Osteocyte (in vitro differentiated cells): ENCODE measurements around the gene PRSS2. TPM values are rescaled to one million over a fixed set of nuclear protein-coding genes. Genes with fewer than 3 reads are reported as not detected.
"Not testable (repeated sequence)": the region's sequence is repeated elsewhere in the genome, so short reads cannot be mapped to it uniquely, and the experiment has no call there.

ENCODE experiments used
- DNase-seq: peaks from one replicate; pipeline ENCODE4 v3.0.0; 2021; ENCODE audit warnings: mixed read lengths; ENCODE audit not compliant: unreplicated experiment; ENCODE audit errors: extremely low spot score
- H3K27ac Mint-ChIP-seq: one replicate; pipeline ENCODE4 v1.8.0; 2021; ENCODE audit warnings: mild to moderate bottlenecking, mixed read lengths; ENCODE audit not compliant: unreplicated experiment
- H3K27me3 Mint-ChIP-seq: one replicate; pipeline ENCODE4 v1.8.0; 2021; ENCODE audit warnings: mixed read lengths; ENCODE audit not compliant: unreplicated experiment
- H3K36me3 Mint-ChIP-seq: one replicate; pipeline ENCODE4 v1.8.0; 2021; ENCODE audit warnings: mixed read lengths; ENCODE audit not compliant: unreplicated experiment
- H3K4me1 Mint-ChIP-seq: one replicate; pipeline ENCODE4 v1.8.0; 2021; ENCODE audit warnings: mixed read lengths; ENCODE audit not compliant: unreplicated experiment
- H3K4me3 Mint-ChIP-seq: one replicate; pipeline ENCODE4 v1.8.0; 2021; ENCODE audit warnings: mild to moderate bottlenecking, moderate library complexity, mixed read lengths; ENCODE audit not compliant: unreplicated experiment
- H3K9me3 Mint-ChIP-seq: one replicate; pipeline ENCODE4 v1.8.0; 2021; ENCODE audit warnings: mixed read lengths; ENCODE audit not compliant: unreplicated experiment
- total RNA-seq: library from RNA; stranded (reverse); gene quantifications from 2 replicates; pipeline ENCODE4 v1.2.1, GENCODE V29; 2021
- TF ChIP-seq, protein P1 (sequence below): fragments of 200-600 bp; sonication (generic); IDR thresholded peaks from 2 replicates; pipeline ENCODE4 v1.5.0; 2021; ENCODE audit warnings: antibody characterized with exemption, mild to moderate bottlenecking, moderate library complexity

PRSS2 gene
- total RNA-seq, 1 donor from 2014 or later = not detected

DNA sequence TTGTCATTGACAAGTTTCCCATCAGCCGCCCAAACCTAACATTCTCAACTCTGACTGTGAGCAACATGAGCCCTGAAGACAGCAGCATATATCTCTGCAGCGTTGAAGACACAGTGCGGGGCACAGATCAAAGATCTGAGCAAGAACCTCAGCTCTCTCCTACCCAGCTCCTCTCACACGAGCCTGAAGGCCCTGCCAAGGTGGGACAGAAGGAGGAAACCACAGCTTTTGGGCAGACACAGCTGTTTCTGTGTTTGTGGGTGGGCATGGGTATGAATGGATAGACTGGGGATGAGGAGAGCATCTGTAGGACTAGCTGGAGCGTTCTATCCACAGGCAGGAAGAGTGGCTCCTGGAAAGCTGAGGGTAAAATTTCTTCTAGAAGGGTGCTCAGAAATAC is 30.0 kb upstream of the PRSS2 start:
- no peaks in the 10 kb centered on the region for H3K4me1 Mint-ChIP-seq
- H3K9me3 Mint-ChIP-seq = no peaks in the 10 kb centered on the region
- TF ChIP-seq, protein P1, sequence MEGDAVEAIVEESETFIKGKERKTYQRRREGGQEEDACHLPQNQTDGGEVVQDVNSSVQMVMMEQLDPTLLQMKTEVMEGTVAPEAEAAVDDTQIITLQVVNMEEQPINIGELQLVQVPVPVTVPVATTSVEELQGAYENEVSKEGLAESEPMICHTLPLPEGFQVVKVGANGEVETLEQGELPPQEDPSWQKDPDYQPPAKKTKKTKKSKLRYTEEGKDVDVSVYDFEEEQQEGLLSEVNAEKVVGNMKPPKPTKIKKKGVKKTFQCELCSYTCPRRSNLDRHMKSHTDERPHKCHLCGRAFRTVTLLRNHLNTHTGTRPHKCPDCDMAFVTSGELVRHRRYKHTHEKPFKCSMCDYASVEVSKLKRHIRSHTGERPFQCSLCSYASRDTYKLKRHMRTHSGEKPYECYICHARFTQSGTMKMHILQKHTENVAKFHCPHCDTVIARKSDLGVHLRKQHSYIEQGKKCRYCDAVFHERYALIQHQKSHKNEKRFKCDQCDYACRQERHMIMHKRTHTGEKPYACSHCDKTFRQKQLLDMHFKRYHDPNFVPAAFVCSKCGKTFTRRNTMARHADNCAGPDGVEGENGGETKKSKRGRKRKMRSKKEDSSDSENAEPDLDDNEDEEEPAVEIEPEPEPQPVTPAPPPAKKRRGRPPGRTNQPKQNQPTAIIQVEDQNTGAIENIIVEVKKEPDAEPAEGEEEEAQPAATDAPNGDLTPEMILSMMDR = no peak
- no peaks in the 10 kb centered on the region for H3K36me3 Mint-ChIP-seq
- DNase-seq = no peak
- no peak overlapping the region for H3K4me3 Mint-ChIP-seq
- H3K27ac Mint-ChIP-seq = no peak overlapping the region
- H3K27me3 Mint-ChIP-seq = peaks cover 17% of the 10 kb centered on the region

DNA sequence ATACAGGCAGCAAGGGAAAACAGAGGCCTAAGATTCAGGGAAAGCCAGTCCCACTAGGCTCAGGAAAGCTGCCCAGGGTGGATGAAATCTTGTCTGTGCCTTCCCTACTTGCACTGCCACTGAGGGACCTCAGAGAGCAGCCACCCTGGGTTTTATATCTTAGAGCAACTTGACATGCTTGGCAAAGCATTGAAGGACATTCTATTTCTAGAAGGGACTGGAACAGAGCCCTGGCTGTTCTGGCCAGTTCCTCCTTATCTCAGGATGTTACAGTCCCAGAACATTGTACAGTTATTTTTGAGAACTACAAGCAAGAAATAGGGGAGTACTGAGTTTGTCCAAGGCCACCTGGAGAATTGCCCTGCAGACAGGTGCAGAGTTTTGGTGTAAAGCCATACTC is 28.8 kb upstream of the PRSS2 start:
- not testable (repeated sequence) for H3K9me3 Mint-ChIP-seq, DNase-seq, H3K27ac Mint-ChIP-seq, H3K4me1 Mint-ChIP-seq, H3K36me3 Mint-ChIP-seq, H3K4me3 Mint-ChIP-seq
- peaks cover 17% of the 10 kb centered on the region for H3K27me3 Mint-ChIP-seq

- no peaks in the 10 kb centered on the region for H3K9me3 Mint-ChIP-seq
Observed at GRCh38 chr7:142745091-142745635, 25.6 kb upstream of the PRSS2 start.

GRCh38 chr7:142745745-142746144 is 25.0 kb upstream of the PRSS2 start:
- H3K27ac Mint-ChIP-seq = no peak overlapping the region
- no peaks in the 10 kb centered on the region for H3K9me3 Mint-ChIP-seq
- H3K36me3 Mint-ChIP-seq = no peaks in the 10 kb centered on the region
- H3K27me3 Mint-ChIP-seq = peaks cover 13% of the 10 kb centered on the region
- no peaks in the 10 kb centered on the region for H3K4me1 Mint-ChIP-seq
- TF ChIP-seq, protein P1 = no peak
- H3K4me3 Mint-ChIP-seq = no peak overlapping the region
- DNase-seq = no peak

More at GRCh38 chr7:142745091-142745635, 25.6 kb upstream of the PRSS2 start:
- Mint-ChIP-seq H3K27ac (no peak overlapping the region), H3K4me1 (no peaks in the 10 kb centered on the region), H3K27me3 (peaks cover 12% of the 10 kb centered on the region), H3K4me3 (no peak overlapping the region), H3K36me3 (no peaks in the 10 kb centered on the region)
- no peak for DNase-seq
- TF ChIP-seq, protein P1 = no peak

- Mint-ChIP-seq H3K4me3 (no peak overlapping the region), H3K36me3 (no peaks in the 10 kb centered on the region), H3K27me3 (peaks cover 14% of the 10 kb centered on the region), H3K27ac (no peak overlapping the region), H3K9me3 (no peaks in the 10 kb centered on the region), H3K4me1 (no peaks in the 10 kb centered on the region)
- TF ChIP-seq, protein P1 = no peak
- DNase-seq = no peak
Observed at GRCh38 chr7:142746264-142746663, 24.5 kb upstream of the PRSS2 start.

- H3K27me3 Mint-ChIP-seq = peaks cover 10% of the 10 kb centered on the region
- not testable (repeated sequence) for H3K36me3 Mint-ChIP-seq, DNase-seq, H3K4me1 Mint-ChIP-seq, H3K27ac Mint-ChIP-seq, H3K4me3 Mint-ChIP-seq, H3K9me3 Mint-ChIP-seq
Observed at GRCh38 chr7:142748410-142748809, 22.4 kb upstream of the PRSS2 start.
